Right lobe of liver (tissue), 6 donors: ENCODE data around the gene ZNF652. TPM values are rescaled to one million over a fixed set of nuclear protein-coding genes. Genes with fewer than 3 reads are reported as not detected.
A peak's percentile ranks its signal among the peaks of the same experiment; 100 is the strongest.
"Not testable (repeated sequence)": the region's sequence is repeated elsewhere in the genome, so short reads cannot be mapped to it uniquely, and the experiment has no call there.

Source experiments
- ATAC-seq, 4 donors: fragments of 200-7000 bp; cut with Tn5 transposase; one replicate each; pipeline ENCODE4 v1.9.1; 2020; ENCODE audit warnings: mild to moderate bottlenecking in 4 of 4, moderate library complexity in 4 of 4
- DNase-seq, 3 donors: peaks; one replicate each; pipeline ENCODE4 v3.0.0-alpha.2; 2020
- H3K27ac ChIP-seq, 3 donors: fragments of 200-600 bp; one replicate each; pipeline ENCODE4 v1.8.0; 2022
- H3K27me3 ChIP-seq, 2 donors: fragments of 200-600 bp; one replicate each; pipeline ENCODE4 v1.8.0; 2022
- H3K36me3 ChIP-seq, 4 donors: fragments of 200-600 bp; sonication (generic) in 1 of 4; one replicate each; pipeline versions ENCODE4 v1.5.1 to v1.8.0; 2017 to 2022; ENCODE audit warnings: control low read depth in 1 of 4
- H3K4me1 ChIP-seq, 4 donors: fragments of 200-600 bp; sonication (generic) in 1 of 4; one replicate each; pipeline versions ENCODE4 v1.5.1 to v1.8.0; 2017 to 2022; ENCODE audit warnings: control low read depth in 1 of 4
- H3K4me3 ChIP-seq, 3 donors: fragments of 200-600 bp; one replicate each; pipeline ENCODE4 v1.8.0; 2022
- H3K9me3 ChIP-seq, 4 donors: fragments of 200-600 bp; sonication (generic) in 1 of 4; one replicate each; pipeline versions ENCODE4 v1.5.1 to v1.8.0; 2017 to 2022; ENCODE audit warnings: control low read depth in 1 of 4
- POLR2A ChIP-seq: fragments of 450-650 bp; IDR thresholded peaks from one replicate; pipeline ENCODE4 v1.6.1; 2017; ENCODE audit warnings: antibody characterized with exemption, mild to moderate bottlenecking
- WGBS: methylation state at CpG from one replicate; pipeline ENCODE4 v1.1.6; 2018; ENCODE audit warnings: low coverage, low lambda C conversion rate; ENCODE audit not compliant: insufficient coverage; ENCODE audit errors: missing lambda C conversion rate; 5-methylcytosine and 5-hydroxymethylcytosine counted together
- intact Hi-C, 2 donors: fragments of 100-400 bp; cut with DNase I; formaldehyde crosslinking; loops; one replicate each; pipeline versions ENCODE4 v1.11.2 to v1.14.1; 2022
- total RNA-seq, 6 experiments: library from RNA; depleted of rRNA in 2 of 6; stranded (reverse); fragments of >200 nt in 2 of 6; fragmentation: NEBNext Ultra II Directional in 3 of 6; extraction: Animal tissue kit (Norgen Biotek cat#: 25700) in 3 of 6; gene quantifications; one replicate each; pipeline versions ENCODE4 v1.1.0 to v1.2.4, GENCODE V29; 2016 to 2023
- TF ChIP-seq, protein P1 (sequence below), 4 donors: fragments of 200-600 bp in 3 of 4; fragments of 450-650 bp in 1 of 4; IDR thresholded peaks; one replicate each; pipeline versions ENCODE4 v1.5.1 to v1.8.0; 2016 to 2022; ENCODE audit warnings: antibody characterized with exemption in 4 of 4, mild to moderate bottlenecking in 2 of 4
- donor health status: DM: no; HTN: yes; CAD: no.
- donor health status: DM: no; HTN: no; CAD: no.
- donor health status: DM: no; HTN: no; CAD: no.
- donor health status: DM: no; HTN: yes; CAD: no.
- donor health status: DM: no; HTN: yes; CAD: no.

The ZNF652 gene
- total RNA-seq, 6 experiments from 2014 or later = 16.9 to 36.8 (median 24.3) TPM

DNA sequence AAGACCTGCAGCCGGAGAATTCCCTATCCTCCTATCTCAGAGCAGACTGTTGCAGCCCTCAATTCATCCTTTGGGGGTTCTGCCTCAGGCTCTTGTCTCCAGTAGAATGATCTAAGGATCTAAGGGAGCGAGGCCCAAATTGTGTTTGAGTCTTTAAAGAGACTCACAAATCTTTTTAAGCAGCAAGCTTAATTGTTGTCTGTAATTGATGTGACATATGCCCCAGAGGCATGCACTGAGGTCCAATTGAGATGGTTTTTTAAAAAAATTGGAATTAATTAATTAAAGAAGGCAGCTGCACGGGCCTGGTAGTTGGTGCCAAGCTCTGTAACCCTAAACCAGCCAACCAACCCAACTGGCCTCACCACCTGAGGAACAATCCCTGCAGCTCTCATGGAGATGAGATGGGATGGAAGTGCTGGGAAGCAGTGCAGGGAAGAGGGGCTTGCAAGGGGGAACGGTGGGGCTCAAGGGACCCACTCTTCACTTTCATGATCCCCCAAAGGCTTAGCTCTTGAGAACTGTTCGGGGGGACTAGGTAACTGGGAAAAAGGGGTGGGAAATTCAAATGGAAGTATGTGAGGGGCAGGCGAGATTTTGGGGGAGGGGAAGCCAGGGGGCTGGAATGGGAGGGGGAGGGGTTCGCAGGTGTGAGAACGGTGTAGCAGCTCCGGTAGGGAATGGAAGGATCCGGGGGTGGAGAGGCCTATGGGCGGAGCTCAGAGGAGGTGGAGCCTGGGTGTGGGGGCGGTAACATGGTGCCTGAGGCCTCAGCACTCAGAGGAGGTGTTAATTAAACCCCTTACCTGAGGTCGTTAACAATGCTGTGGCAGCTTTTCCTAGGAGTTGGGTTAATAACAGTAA is 9.2 kb upstream of the ZNF652 start:
- Histone ChIP-seq H3K27ac (no peak overlapping the region), H3K4me1 (peaks cover 0 to 18% (median 0%) of the 10 kb centered on the region in 4 donors), H3K9me3 (no peaks in the 10 kb centered on the region), H3K27me3 (no peaks in the 10 kb centered on the region), H3K36me3 (no peaks in the 10 kb centered on the region), H3K4me3 (no peak overlapping the region)
- DNase-seq (no peak), ATAC-seq (no peak)
- 67% methylated on average over 12 of the region's 13 CpGs for WGBS
- TF ChIP-seq, protein P1, sequence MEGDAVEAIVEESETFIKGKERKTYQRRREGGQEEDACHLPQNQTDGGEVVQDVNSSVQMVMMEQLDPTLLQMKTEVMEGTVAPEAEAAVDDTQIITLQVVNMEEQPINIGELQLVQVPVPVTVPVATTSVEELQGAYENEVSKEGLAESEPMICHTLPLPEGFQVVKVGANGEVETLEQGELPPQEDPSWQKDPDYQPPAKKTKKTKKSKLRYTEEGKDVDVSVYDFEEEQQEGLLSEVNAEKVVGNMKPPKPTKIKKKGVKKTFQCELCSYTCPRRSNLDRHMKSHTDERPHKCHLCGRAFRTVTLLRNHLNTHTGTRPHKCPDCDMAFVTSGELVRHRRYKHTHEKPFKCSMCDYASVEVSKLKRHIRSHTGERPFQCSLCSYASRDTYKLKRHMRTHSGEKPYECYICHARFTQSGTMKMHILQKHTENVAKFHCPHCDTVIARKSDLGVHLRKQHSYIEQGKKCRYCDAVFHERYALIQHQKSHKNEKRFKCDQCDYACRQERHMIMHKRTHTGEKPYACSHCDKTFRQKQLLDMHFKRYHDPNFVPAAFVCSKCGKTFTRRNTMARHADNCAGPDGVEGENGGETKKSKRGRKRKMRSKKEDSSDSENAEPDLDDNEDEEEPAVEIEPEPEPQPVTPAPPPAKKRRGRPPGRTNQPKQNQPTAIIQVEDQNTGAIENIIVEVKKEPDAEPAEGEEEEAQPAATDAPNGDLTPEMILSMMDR (IDR thresholded peaks at IDR 0.05) = no peak
- no peak for TF ChIP-seq POLR2A
- intact Hi-C loops = no loop called here

DNA sequence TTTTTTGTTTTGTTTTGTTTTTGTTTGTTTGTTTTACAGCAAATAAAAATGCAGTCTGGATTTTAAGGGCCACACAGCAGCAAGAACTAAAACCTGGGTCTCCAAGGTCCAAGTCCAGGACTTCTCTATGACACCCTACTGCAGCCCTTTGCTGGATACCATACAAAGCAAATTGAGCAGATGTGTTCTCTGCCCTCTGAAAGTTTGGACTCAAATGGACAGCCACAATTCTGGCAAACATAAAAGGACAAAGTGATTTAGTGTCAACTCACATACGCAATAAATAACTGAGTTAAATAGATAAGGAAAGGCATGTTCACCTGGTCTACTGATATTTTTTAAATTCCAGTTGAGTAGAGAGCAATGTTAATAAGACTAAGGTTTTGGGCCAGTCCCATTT is 7.7 kb upstream of the ZNF652 start:
- Histone ChIP-seq H3K36me3 (no peaks in the 10 kb centered on the region), H3K27ac (peak overlapping the region in 2 of 3 donors; percentile 7 to 66), H3K4me3 (no peak overlapping the region), H3K27me3 (no peaks in the 10 kb centered on the region), H3K4me1 (peaks cover 0 to 18% (median 0%) of the 10 kb centered on the region in 4 donors), H3K9me3 (no peaks in the 10 kb centered on the region)
- no peak for TF ChIP-seq POLR2A
- TF ChIP-seq, protein P1 (IDR thresholded peaks at IDR 0.05) = no peak
- intact Hi-C loops = no loop called here
- ATAC-seq (peak; percentile 71 to 93 (median 88)), DNase-seq (peak in 1 of 3 donors; percentile 67)
- 38% methylated on average over 1 of the region's 1 CpG for WGBS

DNA sequence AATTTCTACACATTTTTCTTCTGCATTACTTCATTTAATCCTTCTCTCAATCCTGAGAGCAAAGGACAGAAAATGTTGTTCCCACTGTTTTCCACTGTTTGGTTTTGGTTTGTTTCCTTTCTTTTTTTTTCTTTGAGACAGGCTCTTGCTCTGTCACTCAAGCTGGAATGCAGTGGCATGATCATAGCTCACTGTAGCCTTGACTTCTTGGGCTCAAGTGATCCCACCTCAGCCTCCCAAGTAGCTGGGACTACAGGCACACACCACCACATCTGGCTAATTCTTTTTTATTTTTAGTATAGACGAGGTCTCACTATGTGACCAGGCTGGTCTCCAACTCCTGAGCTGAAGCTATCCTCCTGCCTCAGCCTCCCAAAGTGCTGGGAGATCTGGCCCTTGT is 7.0 kb upstream of the ZNF652 start:
- Histone ChIP-seq H3K4me1 (peaks cover 0 to 18% (median 0%) of the 10 kb centered on the region in 4 donors), H3K27me3 (no peaks in the 10 kb centered on the region), H3K9me3 (no peaks in the 10 kb centered on the region), H3K36me3 (no peaks in the 10 kb centered on the region), H3K4me3 (no peak overlapping the region), H3K27ac (peak overlapping the region in 1 of 3 donors; percentile 66)
- intact Hi-C loops = no loop called here
- TF ChIP-seq, protein P1 (IDR thresholded peaks at IDR 0.05) = no peak
- no peak for TF ChIP-seq POLR2A
- ATAC-seq = no peak
- no peak for DNase-seq
- WGBS = 42% methylated on average over 1 of the region's 1 CpG

DNA sequence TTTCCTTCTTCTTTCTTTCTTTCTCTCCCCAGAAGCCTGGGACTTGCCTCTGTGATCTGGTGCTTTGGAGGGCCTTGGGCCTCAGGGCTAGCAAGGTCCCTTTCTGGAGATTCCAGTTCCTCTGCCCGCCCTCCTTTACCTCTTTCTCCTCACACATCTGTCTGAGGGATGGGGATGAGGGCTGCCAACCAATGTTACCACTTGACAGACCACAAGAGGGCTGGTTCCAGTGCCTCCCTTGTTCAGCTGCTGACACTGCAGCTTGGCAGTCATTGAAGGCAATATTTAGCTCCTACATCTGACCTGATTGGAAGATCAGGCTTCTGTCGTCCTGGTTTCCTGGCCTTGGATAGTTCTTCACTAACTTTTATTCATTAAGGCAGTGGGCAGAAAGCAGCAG is 3.6 kb upstream of the ZNF652 start:
- Histone ChIP-seq H3K9me3 (no peaks in the 10 kb centered on the region), H3K27ac (no peak overlapping the region), H3K4me3 (no peak overlapping the region), H3K36me3 (no peaks in the 10 kb centered on the region), H3K4me1 (peaks cover 0 to 18% (median under 1%) of the 10 kb centered on the region in 4 donors), H3K27me3 (no peaks in the 10 kb centered on the region)
- no peak for ATAC-seq
- 30% methylated on average over 2 of the region's 2 CpGs for WGBS
- intact Hi-C loops = no loop called here
- TF ChIP-seq POLR2A = no peak
- TF ChIP-seq, protein P1 (IDR thresholded peaks at IDR 0.05) = peak in 2 of 4 donors; percentile 11 to 14
- DNase-seq = no peak

DNA sequence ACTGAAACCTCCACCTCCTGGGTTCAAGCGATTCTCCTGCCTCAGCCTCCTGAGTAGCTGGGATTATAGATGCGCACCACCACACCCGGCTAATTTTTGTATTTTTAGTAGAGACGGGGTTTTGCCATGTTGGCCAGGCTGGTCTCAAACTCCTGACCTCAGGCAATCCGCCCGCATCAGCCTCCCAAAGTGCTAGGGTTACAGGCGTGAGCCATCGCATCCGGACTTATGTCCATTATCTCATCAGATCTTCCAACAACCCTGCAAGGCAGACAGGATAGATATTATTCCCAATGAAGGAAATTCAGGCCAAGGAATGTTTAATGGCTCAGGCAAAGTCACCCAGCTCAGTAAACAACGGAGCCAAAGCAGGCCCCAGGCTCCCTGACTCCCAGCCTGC is 3.1 kb upstream of the ZNF652 start:
- DNase-seq, H3K27me3 ChIP-seq, H3K9me3 ChIP-seq, ATAC-seq, intact Hi-C loops, H3K27ac ChIP-seq, H3K4me3 ChIP-seq, H3K36me3 ChIP-seq: not testable (repeated sequence)
- WGBS = 92% methylated on average over 5 of the region's 10 CpGs
- peaks cover 0 to 13% (median 2%) of the 10 kb centered on the region in 4 donors for H3K4me1 ChIP-seq
